RPMI7951 (cell line): ENCODE measurements around the gene ETNK2. TPM values are rescaled to one million over a fixed set of nuclear protein-coding genes. Genes with fewer than 3 reads are reported as not detected.
A peak's percentile ranks its signal among the peaks of the same experiment; 100 is the strongest.

Source experiments
- DNase-seq: peaks from one replicate; pipeline ENCODE4 v3.0.0-alpha.2; 2012; ENCODE audit warnings: low read depth
- total RNA-seq: library from RNA; depleted of rRNA; stranded (reverse); fragments of >200 nt; shearing (Covaris generic); gene quantifications from 2 replicates; pipeline ENCODE4 v1.2.3, GENCODE V29; 2014

ETNK2 gene
- total RNA-seq, 1 experiment from 2014 or later = 12.4 TPM

GRCh38 chr1:204147406-204148383 lies 4.1 kb downstream of the ETNK2 start:
- DNase-seq = no peak

GRCh38 chr1:204146965-204147364 lies 4.9 kb downstream of the ETNK2 start:
- DNase-seq = no peak

DNA sequence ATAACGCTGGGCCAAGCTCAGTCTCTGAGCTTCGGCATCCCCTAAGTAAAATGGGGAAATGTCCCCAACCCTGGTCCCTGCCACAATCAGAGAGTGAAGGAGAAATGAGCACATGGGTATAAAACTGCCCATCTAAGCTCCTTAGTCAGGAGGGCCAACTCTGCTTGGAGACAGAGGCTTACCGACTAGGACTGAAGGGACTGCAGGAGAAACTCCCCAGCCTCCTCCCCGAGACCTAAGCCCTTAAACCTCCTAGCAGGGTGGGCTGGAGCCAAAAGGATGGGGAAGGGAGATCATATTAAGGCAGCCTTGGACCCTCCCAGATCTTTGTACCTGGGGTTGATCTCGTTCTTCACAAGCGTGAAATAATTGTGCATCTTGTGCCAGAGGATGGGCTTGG lies 5.5 kb downstream of the ETNK2 start:
- no peak for DNase-seq

DNA sequence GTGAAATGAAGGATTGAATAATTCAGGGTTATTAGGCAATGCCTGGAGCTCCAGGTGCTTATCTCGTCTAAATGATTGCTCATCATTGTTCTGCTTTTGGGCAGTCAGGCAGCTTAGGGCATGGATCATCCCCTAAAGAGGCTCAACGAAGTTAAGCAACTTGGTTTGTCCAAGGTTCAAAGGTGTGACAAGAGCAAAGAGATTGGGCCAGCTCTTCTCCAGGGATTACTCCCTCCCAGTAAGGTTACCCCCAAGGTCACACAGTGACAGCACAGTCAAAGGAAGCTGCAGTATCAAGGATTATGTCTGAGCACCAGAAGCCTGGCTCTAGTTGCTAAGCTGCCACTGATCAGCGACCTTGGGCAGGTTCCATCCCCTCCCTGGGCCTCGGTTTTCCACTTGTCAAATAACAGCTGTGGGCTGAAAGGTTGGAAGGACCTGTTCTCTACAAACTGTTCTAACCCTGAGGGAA lies 6.8 kb downstream of the ETNK2 start:
- DNase-seq = no peak

- DNase-seq = no peak
These were observed 8.4 kb downstream of the ETNK2 start for GRCh38 chr1:204143276-204144041.

- DNase-seq = no peak
These were observed 9.5 kb downstream of the ETNK2 start for GRCh38 chr1:204142032-204142974.

- DNase-seq = no peak
These were observed 10.7 kb downstream of the ETNK2 start for GRCh38 chr1:204141131-204141530.

DNA sequence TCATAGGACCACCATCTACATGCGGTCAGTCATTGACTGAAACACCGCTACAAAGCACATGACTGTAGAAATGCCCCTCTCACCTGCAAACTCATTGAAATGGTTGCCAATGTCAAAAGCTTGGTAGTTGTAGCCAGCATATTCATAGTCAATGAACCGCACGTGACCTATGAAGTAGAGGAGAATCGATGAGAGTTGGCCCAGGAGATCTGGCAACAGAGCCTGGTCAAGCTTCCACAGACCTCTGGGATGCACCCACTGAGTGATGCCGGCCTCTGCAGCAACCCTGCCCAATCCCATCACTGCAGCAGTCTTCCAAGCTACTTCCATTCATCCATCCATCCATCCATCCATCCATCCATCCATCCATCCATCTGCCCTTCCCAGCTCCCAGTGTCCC lies 11.9 kb downstream of the ETNK2 start:
- no peak for DNase-seq

GRCh38 chr1:204139088-204139487 lies 12.8 kb downstream of the ETNK2 start:
- no peak for DNase-seq

DNA sequence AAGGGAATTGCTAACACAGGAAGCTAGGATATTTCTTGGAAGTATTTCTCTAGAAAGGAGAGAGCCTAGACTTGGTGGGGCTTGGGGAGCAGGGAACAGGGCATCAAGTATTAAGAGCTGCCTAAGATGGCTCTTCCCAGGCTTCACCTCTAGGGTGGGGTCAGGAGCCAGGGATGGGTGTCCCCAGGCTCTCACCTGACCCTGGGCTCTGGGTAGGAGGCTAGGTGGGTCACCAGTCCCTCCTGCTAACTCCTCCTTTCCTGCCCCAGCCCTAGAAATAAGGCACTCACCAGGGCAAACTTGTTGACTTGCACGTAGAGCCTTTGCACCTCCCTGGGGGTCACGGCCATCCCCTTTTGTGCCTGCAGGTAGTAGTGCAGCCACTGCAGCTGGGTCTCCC lies 15.0 kb downstream of the ETNK2 start:
- no peak for DNase-seq

GRCh38 chr1:204134103-204134502 lies 17.7 kb downstream of the ETNK2 start:
- DNase-seq = peak; percentile 16

DNA sequence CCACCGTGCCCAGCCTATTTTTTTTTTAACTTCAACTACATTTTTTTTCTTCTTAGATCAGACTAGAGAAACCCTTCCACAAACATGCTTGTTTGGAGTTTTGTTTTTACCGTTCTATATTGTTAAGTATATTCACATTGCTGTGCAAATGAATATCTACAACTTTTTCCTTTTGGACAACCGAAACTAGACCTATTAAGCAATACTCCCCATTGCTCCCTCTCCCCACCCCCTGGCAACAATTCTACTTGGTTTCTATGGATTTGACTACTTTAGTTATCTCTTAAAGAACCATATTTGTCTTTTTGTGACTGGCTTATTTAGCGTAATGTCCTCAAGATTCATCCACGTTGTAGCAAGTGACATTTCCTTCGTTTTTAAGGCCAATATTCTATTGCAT lies 19.1 kb downstream of the ETNK2 start:
- no peak for DNase-seq

- DNase-seq = no peak
These were observed 19.9 kb downstream of the ETNK2 start for GRCh38 chr1:204131978-204132377.

GRCh38 chr1:204130981-204131892 lies 20.6 kb downstream of the ETNK2 start:
- peak; percentile 95 for DNase-seq

- DNase-seq = peak; percentile 70
These were observed 21.7 kb downstream of the ETNK2 start for GRCh38 chr1:204130178-204130577.

GRCh38 chr1:204128964-204129896 lies 22.6 kb downstream of the ETNK2 start:
- peak; percentile 56 for DNase-seq

DNA sequence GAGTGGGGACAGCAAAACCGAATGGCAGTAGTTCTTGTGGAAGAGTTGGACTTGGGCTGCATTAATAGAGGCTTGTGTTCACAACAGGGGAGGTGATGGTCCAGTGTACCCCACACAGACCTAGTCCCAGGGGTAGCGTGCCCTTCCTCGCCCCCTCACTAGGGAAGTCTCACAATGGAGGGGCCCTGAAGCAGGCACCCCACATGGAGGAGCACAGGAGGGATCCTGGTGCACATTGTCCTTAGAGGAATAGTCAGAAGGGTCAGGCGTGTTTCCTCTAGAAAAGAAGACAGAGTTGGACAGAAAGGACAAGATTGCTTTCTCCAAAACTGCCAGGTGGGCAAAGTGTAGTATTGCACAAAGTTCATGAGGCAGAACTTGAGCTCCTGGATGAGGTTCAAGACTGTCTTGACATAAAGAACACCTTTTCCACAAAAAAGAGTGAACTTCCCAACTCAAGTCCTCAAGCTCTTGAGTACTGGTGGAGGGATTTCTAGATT lies 23.3 kb downstream of the ETNK2 start:
- DNase-seq = no peak

DNA sequence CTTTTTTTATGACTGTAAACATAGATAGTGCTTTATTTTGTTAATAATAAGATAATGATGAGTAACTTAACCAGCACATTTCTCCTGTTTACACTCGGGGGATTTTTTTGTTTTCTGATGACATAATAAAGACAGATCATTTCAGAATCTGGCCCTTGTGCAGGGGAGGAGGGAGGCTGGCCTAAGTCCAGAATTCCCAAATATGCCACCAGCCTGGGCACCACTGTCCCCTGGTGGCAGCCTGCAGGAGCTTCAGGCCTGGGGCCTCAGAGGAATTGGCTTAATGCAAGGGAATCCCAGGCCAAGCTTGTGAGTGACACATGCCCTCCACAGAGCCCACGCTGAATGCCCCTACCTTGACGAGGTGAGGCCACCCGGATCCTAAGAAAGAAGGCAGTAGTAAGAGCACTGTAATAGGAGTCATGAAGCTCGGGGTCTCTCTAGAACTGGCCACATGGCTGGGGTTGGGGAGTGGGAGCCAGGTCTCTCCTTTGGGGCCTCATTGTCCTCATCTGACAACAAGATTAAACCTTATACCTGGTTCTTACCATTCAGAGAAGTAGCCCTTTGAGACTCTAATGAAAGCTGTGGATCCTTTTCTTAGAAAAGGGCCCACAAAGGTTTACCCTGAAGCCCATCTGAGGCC lies 24.1 kb downstream of the ETNK2 start:
- DNase-seq = peak; percentile 70

DNA sequence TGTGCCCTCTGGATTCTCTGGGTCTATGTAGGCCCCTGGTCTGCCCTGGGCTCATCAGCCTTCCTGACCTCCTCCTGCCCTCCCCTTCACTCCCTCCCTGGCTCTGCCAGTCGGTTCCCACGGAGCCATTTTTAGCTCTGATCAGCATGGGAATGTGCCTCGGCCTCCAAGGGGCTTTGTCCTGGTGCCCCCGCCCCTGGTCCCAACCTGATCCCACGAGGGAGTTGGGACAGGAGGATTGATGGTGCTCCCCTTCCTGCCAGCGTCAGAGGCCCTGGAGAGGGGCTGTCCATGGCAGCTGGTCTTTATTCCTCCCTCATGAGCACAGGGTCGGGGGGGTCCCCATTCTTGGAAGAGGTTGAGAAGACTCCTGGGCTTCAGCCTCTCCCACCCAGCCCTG lies 24.9 kb downstream of the ETNK2 start:
- no peak for DNase-seq
